Kidney (tissue), 14 donors: ENCODE measurements around the gene TMEM179B. TPM values are rescaled to one million over a fixed set of nuclear protein-coding genes. Genes with fewer than 3 reads are reported as not detected.
A peak's percentile ranks its signal among the peaks of the same experiment; 100 is the strongest.

Experiments
- DNase-seq, 5 donors: peaks; one replicate each; pipeline ENCODE4 v3.0.0-alpha.2; 2013 to 2020
- FAIRE-seq: peaks from 2 replicates; lab custom pipeline; 2012; peaks lifted over from hg19 to GRCh38; lab: Jason Lieb, UNC
- H3K27ac ChIP-seq, 2 donors: one replicate each; pipeline ENCODE4 v1.7.0; 2013; ENCODE audit warnings: low read depth in 2 of 2, low read length in 2 of 2, inconsistent platforms in 1 of 2
- H3K27me3 ChIP-seq: one replicate; pipeline ENCODE4 v1.7.1; 2013; ENCODE audit warnings: low read length, inconsistent platforms; ENCODE audit not compliant: control insufficient read depth, insufficient read depth
- H3K36me3 ChIP-seq, 3 donors: one replicate each; pipeline versions ENCODE4 v1.7.0 to v1.7.1; 2013; ENCODE audit warnings: low read length in 3 of 3, control low read depth in 1 of 3, inconsistent platforms in 1 of 3; ENCODE audit not compliant: insufficient read depth in 3 of 3, control insufficient read depth in 2 of 3
- H3K4me1 ChIP-seq, 3 donors: one replicate each; pipeline versions ENCODE4 v1.7.0 to v1.7.1; 2013; ENCODE audit warnings: low read length in 3 of 3, inconsistent platforms in 1 of 3, low read depth in 1 of 3; ENCODE audit not compliant: control insufficient read depth in 2 of 3, insufficient read depth in 2 of 3
- H3K4me3 ChIP-seq, 3 donors: one replicate each; pipeline versions ENCODE4 v1.7.0 to v1.8.1; 2013; ENCODE audit warnings: low read length in 3 of 3, control low read depth in 1 of 3, inconsistent platforms in 1 of 3
- H3K9ac ChIP-seq, 3 donors: one replicate each; pipeline versions ENCODE4 v1.7.0 to v1.7.1; 2013; ENCODE audit warnings: low read length in 3 of 3, control low read depth in 1 of 3, inconsistent platforms in 1 of 3
- H3K9me3 ChIP-seq, 3 donors: one replicate each; pipeline versions ENCODE4 v1.7.0 to v1.7.1; 2013; ENCODE audit warnings: low read length in 3 of 3, control low read depth in 1 of 3, inconsistent platforms in 1 of 3; ENCODE audit not compliant: control insufficient read depth in 2 of 3, insufficient read depth in 1 of 3
- intact Hi-C: fragments of 100-400 bp; cut with DNase I; formaldehyde crosslinking; loops from one replicate; pipeline ENCODE4 v1.11.1; 2022
- polyA plus RNA-seq: library from polyadenylated mRNA; stranded (reverse); fragments of 350-450 nt; fragmentation: Illumina TruSeq; extraction: RNeasy Lipid Tissue Mini Kit (QIAGEN cat#74804); gene quantifications from one replicate; pipeline ENCODE4 v1.2.3, GENCODE V29; 2014; ENCODE audit warnings: low read depth, low replicate concordance; ENCODE audit not compliant: insufficient read depth
- total RNA-seq: library from RNA; stranded (reverse); fragmentation: NEBNext Ultra II Directional; extraction: Animal tissue kit (Norgen Biotek cat#: 25700); gene quantifications from one replicate; pipeline ENCODE4 v1.2.1, GENCODE V29; 2021
- TF ChIP-seq, protein P1 (sequence below): IDR thresholded peaks from 3 replicates; pipeline ENCODE4 v1.5.1; 2012; ENCODE audit warnings: mild to moderate bottlenecking, moderate library complexity, borderline replicate concordance; ENCODE audit not compliant: insufficient read depth; ENCODE audit errors: extremely low read depth
- donor health status: control.
- donor health status: control.
- donor health status: control.
- donor health status: control.
- donor health status: control.
- donor health status: DM: yes; HTN: yes; CAD: no.
- donor health status: Normal renal cell carcinoma (clear cell type).

Gene TMEM179B
- total and polyA plus RNA-seq, 2 donors from 2014 or later, result 57.1 to 105 TPM

GRCh38 chr11:62771144-62772021 is 15.8 kb upstream of the TMEM179B start, which contains the start of gene TAF6L:
Gene TAF6L (plus strand): TSS chr11:62771396. CDS start chr11:62775784, 4,388 bp downstream.
- TF ChIP-seq, protein P1, sequence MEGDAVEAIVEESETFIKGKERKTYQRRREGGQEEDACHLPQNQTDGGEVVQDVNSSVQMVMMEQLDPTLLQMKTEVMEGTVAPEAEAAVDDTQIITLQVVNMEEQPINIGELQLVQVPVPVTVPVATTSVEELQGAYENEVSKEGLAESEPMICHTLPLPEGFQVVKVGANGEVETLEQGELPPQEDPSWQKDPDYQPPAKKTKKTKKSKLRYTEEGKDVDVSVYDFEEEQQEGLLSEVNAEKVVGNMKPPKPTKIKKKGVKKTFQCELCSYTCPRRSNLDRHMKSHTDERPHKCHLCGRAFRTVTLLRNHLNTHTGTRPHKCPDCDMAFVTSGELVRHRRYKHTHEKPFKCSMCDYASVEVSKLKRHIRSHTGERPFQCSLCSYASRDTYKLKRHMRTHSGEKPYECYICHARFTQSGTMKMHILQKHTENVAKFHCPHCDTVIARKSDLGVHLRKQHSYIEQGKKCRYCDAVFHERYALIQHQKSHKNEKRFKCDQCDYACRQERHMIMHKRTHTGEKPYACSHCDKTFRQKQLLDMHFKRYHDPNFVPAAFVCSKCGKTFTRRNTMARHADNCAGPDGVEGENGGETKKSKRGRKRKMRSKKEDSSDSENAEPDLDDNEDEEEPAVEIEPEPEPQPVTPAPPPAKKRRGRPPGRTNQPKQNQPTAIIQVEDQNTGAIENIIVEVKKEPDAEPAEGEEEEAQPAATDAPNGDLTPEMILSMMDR, result no peak
- H3K4me3 ChIP-seq, result peak within 1 kb of the TSS; percentile 74 to 87 (median 86)
- peaks cover 0 to 8% (median 7%) of the 10 kb centered on the region in 3 donors for H3K4me1 ChIP-seq
- FAIRE-seq, result no peak
- H3K27me3 ChIP-seq, result no peaks in the 10 kb centered on the region
- H3K9me3 ChIP-seq, result no peaks in the 10 kb centered on the region
- peak within 1 kb of the TSS; percentile 65 to 82 (median 78) for H3K9ac ChIP-seq
- intact Hi-C loops, result no loop called here
- peaks cover 0 to 15% (median 13%) of the 10 kb centered on the region in 3 donors for H3K36me3 ChIP-seq
- DNase-seq, result peak; percentile 98 to 99 (median 98)
- H3K27ac ChIP-seq, result peak within 1 kb of the TSS; percentile 92 to 99

DNA sequence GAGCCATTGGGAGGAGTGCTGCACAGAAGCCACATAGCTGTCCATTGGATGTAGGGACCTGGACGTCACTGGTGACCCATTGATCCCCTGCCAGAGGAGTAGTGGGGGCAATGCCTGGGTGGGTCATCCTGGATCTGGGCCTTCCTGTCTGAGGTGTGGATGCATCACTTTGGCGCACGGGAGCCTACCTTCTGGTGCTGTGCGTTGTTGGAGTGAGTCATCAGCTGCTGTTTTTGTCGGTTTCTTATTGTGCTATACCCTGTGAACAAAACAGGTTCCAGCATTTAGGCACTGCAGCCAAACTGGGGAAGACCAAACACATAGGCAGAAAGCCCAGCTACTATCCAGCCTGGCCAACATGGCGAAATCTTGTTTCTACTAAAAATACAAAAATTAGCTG is 12.8 kb upstream of the TMEM179B start:
- intact Hi-C loops, result no loop called here
- Histone ChIP-seq H3K4me1 (peaks cover 0 to 8% (median 7%) of the 10 kb centered on the region in 3 donors), H3K4me3 (no peak overlapping the region), H3K9me3 (no peaks in the 10 kb centered on the region), H3K27ac (no peak overlapping the region), H3K27me3 (no peaks in the 10 kb centered on the region), H3K9ac (no peak overlapping the region), H3K36me3 (peaks cover 0 to 21% (median 9%) of the 10 kb centered on the region in 3 donors)
- DNase-seq (peak in 1 of 5 donors; percentile 31), FAIRE-seq (no peak)
- TF ChIP-seq, protein P1, result no peak

- no peak for FAIRE-seq
- TF ChIP-seq, protein P1, result no peak
- Histone ChIP-seq H3K9me3 (no peaks in the 10 kb centered on the region), H3K27ac (no peak overlapping the region), H3K4me3 (no peak overlapping the region), H3K4me1 (peaks cover 0 to 5% (median 4%) of the 10 kb centered on the region in 3 donors), H3K36me3 (peaks cover 0 to 21% (median 9%) of the 10 kb centered on the region in 3 donors), H3K9ac (no peak overlapping the region), H3K27me3 (no peaks in the 10 kb centered on the region)
- intact Hi-C loops, result no loop called here
- DNase-seq, result peak in 1 of 5 donors; percentile 47
Measured at GRCh38 chr11:62775646-62776045, 11.6 kb upstream of the TMEM179B start.
